Psoas muscle (tissue), 8 donors: Measurements from ENCODE around the gene WWOX. TPM values are rescaled to one million over a fixed set of nuclear protein-coding genes. Genes with fewer than 3 reads are reported as not detected.

Experiments used
- ATAC-seq, 4 donors: fragments of 200-7000 bp; cut with Tn5 transposase; one replicate each; pipeline ENCODE4 v1.9.1; 2020; ENCODE audit warnings: moderate library complexity in 3 of 4, mild to moderate bottlenecking in 2 of 4
- DNase-seq, 2 donors: peaks; one replicate each; pipeline ENCODE4 v3.0.0-alpha.2; 2020
- H3K27ac ChIP-seq: fragments of 200-600 bp; one replicate; pipeline ENCODE4 v1.8.0; 2022
- H3K27me3 ChIP-seq, 3 donors: fragments of 200-600 bp in 1 of 3; one replicate each; pipeline versions ENCODE4 v1.6.1 to v1.8.0; 2013 to 2022; ENCODE audit warnings: low read length in 2 of 3, mild to moderate bottlenecking in 2 of 3, moderate library complexity in 1 of 3; ENCODE audit not compliant: insufficient read depth in 3 of 3
- H3K36me3 ChIP-seq, 2 donors: fragments of 200-600 bp in 1 of 2; one replicate each; pipeline versions ENCODE4 v1.6.1 to v1.8.0; 2013 to 2022; ENCODE audit warnings: low read depth in 1 of 2, mild to moderate bottlenecking in 1 of 2, moderate library complexity in 1 of 2; ENCODE audit not compliant: insufficient read depth in 1 of 2
- H3K4me1 ChIP-seq: fragments of 200-600 bp; one replicate; pipeline ENCODE4 v1.8.0; 2022
- H3K4me3 ChIP-seq: fragments of 200-600 bp; one replicate; pipeline ENCODE4 v1.8.0; 2022; ENCODE audit warnings: mild to moderate bottlenecking
- H3K9me3 ChIP-seq: fragments of 200-600 bp; one replicate; pipeline ENCODE4 v1.8.0; 2022
- CTCF ChIP-seq: fragments of 200-600 bp; IDR thresholded peaks from one replicate; pipeline ENCODE4 v1.8.0; 2022; ENCODE audit warnings: antibody characterized with exemption
- WGBS, 3 donors: extraction: QIAGEN DNeasy Blood & Tissue Kit; methylation state at CpG; one replicate each; pipeline versions ENCODE4 v1.1.6 to v1.1.7; 2013; 5-methylcytosine and 5-hydroxymethylcytosine counted together
- intact Hi-C, 2 donors: fragments of 100-400 bp; cut with DNase I; formaldehyde crosslinking; loops; one replicate each; pipeline versions ENCODE4 v1.11.0 to v1.14.2; 2022
- polyA plus RNA-seq, 3 donors: library from polyadenylated mRNA; stranded (reverse); fragments of 200-250 nt; gene quantifications; one replicate each; pipeline ENCODE4 v1.2.3, GENCODE V29; 2013
- total RNA-seq, 4 donors: library from RNA; stranded (reverse); fragmentation: NEBNext Ultra II Directional in 2 of 4; extraction: Animal tissue kit (Norgen Biotek cat#: 25700) in 2 of 4; gene quantifications; one replicate each; pipeline versions ENCODE4 v1.2.1 to v1.2.4, GENCODE V29; 2021 to 2023
- donor health status: healthy with polysubstance abuse.
- donor health status: DM: no; HTN: no; CAD: no; lungs with moderate emphysema.
- donor health status: Bipolar disorder and iron deficiency.
- donor health status: healthy.
- donor health status: DM: yes; HTN: yes; CAD: no.
- donor health status: DM: no; HTN: no; CAD: no.
- donor health status: DM: no; HTN: no; CAD: no.
- donor health status: DM: yes; HTN: yes; CAD: no.

Gene WWOX
- total and polyA plus RNA-seq, 7 donors, result 3.1 to 6.6 (median 5.0) TPM

GRCh38 chr16:78375055-78375679 lies 275.7 kb downstream of the WWOX start:
- peak; percentile 42 to 78 for DNase-seq
- Histone ChIP-seq H3K27me3 (no peaks in the 10 kb centered on the region), H3K4me3 (peak overlapping the region; percentile 33), H3K4me1 (peaks cover 3% of the 10 kb centered on the region), H3K36me3 (no peaks in the 10 kb centered on the region), H3K9me3 (no peaks in the 10 kb centered on the region), H3K27ac (peak overlapping the region; percentile 30)
- ATAC-seq, result peak; percentile 83 to 97 (median 93)
- no peak for TF ChIP-seq CTCF
- intact Hi-C loops, result no loop called here
- WGBS, 3 donors, result 34 to 50% (median 43%) methylated on average over 15 of the region's 15 CpGs

GRCh38 chr16:78376452-78376851 lies 277.0 kb downstream of the WWOX start:
- 27 to 57% (median 55%) methylated on average over 4 of the region's 4 CpGs for WGBS, 3 donors
- Histone ChIP-seq H3K9me3 (no peaks in the 10 kb centered on the region), H3K4me3 (no peak overlapping the region), H3K4me1 (peaks cover 3% of the 10 kb centered on the region), H3K27ac (no peak overlapping the region), H3K27me3 (no peaks in the 10 kb centered on the region), H3K36me3 (no peaks in the 10 kb centered on the region)
- no peak for TF ChIP-seq CTCF
- DNase-seq (no peak), ATAC-seq (peak; percentile 45 to 67 (median 58))
- intact Hi-C loops, result no loop called here

DNA sequence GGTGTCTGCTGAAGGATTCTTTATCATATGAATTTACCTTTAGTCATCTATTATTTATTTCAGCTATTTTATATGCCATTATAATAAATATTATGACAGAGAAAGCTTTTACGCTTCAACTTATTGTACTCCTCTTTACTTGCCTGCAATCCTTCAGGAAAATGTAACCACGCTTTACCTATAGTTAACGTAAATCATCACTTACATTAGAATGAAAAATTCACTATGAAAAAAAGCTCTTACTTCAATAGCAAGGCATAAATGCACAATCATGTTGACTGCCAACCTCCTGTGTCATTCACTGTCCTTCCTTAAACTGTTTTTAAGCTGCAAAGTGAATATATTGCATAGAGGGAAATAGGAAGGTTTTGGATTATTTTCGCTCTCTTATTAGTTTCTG lies 277.9 kb downstream of the WWOX start:
- Histone ChIP-seq H3K27ac (no peak overlapping the region), H3K27me3 (no peaks in the 10 kb centered on the region), H3K4me1 (peaks cover 3% of the 10 kb centered on the region), H3K9me3 (no peaks in the 10 kb centered on the region), H3K4me3 (no peak overlapping the region), H3K36me3 (no peaks in the 10 kb centered on the region)
- WGBS, 3 donors, result 95 to 96% (median 95%) methylated on average over 4 of the region's 4 CpGs
- DNase-seq (no peak), ATAC-seq (no peak)
- TF ChIP-seq CTCF, result no peak
- intact Hi-C loops, result no loop called here

- Histone ChIP-seq H3K4me3 (no peak overlapping the region), H3K36me3 (no peaks in the 10 kb centered on the region), H3K4me1 (peaks cover 3% of the 10 kb centered on the region), H3K27me3 (no peaks in the 10 kb centered on the region), H3K27ac (no peak overlapping the region), H3K9me3 (no peaks in the 10 kb centered on the region)
- DNase-seq, result no peak
- 94 to 100% (median 97%) methylated on average over 1 of the region's 1 CpG for WGBS, 3 donors
- ATAC-seq, result no peak
- intact Hi-C loops, result no loop called here
- TF ChIP-seq CTCF, result no peak
Observed at GRCh38 chr16:78381060-78381459, 281.6 kb downstream of the WWOX start.

- no peaks in the 10 kb centered on the region for H3K9me3 ChIP-seq
- H3K4me1 ChIP-seq, result no peaks in the 10 kb centered on the region
- TF ChIP-seq CTCF, result no peak
- no peak overlapping the region for H3K27ac ChIP-seq
- intact Hi-C loops, result no loop called here
- no peak for ATAC-seq
- no peaks in the 10 kb centered on the region for H3K36me3 ChIP-seq
- H3K27me3 ChIP-seq, result no peaks in the 10 kb centered on the region
- DNase-seq, result no peak
- no peak overlapping the region for H3K4me3 ChIP-seq
- 98 to 99% (median 98%) methylated on average over 2 of the region's 2 CpGs for WGBS, 3 donors
Observed at GRCh38 chr16:78383118-78383517, 283.7 kb downstream of the WWOX start.
